Body of pancreas (tissue), 4 donors: ENCODE measurements around the gene FARS2. TPM values are rescaled to one million over a fixed set of nuclear protein-coding genes. Genes with fewer than 3 reads are reported as not detected.

Experiments used
- ATAC-seq: fragments of 150-250 bp; one replicate; pipeline ENCODE4 v1.9.1; 2016
- DNase-seq, 4 donors: peaks; one replicate each; pipeline ENCODE4 v3.0.0-alpha.2; 2019
- H3K27ac ChIP-seq, 4 donors: fragments of 200-600 bp; sonication (generic); 1 replicate in 3 of 4; 2 replicates in 1 of 4; pipeline versions ENCODE4 v1.5.1 to v1.6.1; 2016 to 2019; ENCODE audit warnings: mild to moderate bottlenecking in 1 of 4, mixed read lengths in 1 of 4, moderate library complexity in 1 of 4
- H3K27me3 ChIP-seq, 2 donors: fragments of 200-600 bp; sonication (generic); one replicate each; pipeline ENCODE4 v1.6.0; 2016; ENCODE audit warnings: mild to moderate bottlenecking in 1 of 2
- H3K36me3 ChIP-seq, 2 donors: fragments of 200-600 bp; sonication (generic); replicated peaks in 1 of 2; 2 replicates each; pipeline ENCODE4 v1.5.1; 2016; ENCODE audit warnings: low read depth in 2 of 2; ENCODE audit not compliant: insufficient read depth in 1 of 2
- H3K4me1 ChIP-seq: fragments of 200-600 bp; sonication (generic); one replicate; pipeline ENCODE4 v1.6.0; 2016
- H3K4me3 ChIP-seq, 2 donors: fragments of 200-600 bp; sonication (generic); 1 replicate in 1 of 2; 2 replicates in 1 of 2; pipeline ENCODE4 v1.5.1; 2016 to 2019
- H3K9me3 ChIP-seq, 3 donors: fragments of 200-600 bp; sonication (generic); 1 replicate in 2 of 3; 2 replicates in 1 of 3; pipeline ENCODE4 v1.5.1; 2016
- POLR2A ChIP-seq, 3 donors: fragments of 450-650 bp; IDR thresholded peaks; one replicate each; pipeline ENCODE4 v1.6.1; 2016; ENCODE audit warnings: antibody characterized with exemption in 3 of 3, mild to moderate bottlenecking in 2 of 3
- WGBS, 2 donors: methylation state at CpG; one replicate each; pipeline ENCODE4 v1.1.5; 2017; 5-methylcytosine and 5-hydroxymethylcytosine counted together
- intact Hi-C: fragments of 100-400 bp; cut with DNase I; formaldehyde crosslinking; loops from one replicate; pipeline ENCODE4 v1.15.1; 2023
- total RNA-seq, 2 donors: library from RNA; depleted of rRNA; stranded (reverse); fragments of >200 nt; gene quantifications; one replicate each; pipeline ENCODE4 v1.1.0, GENCODE V29; 2016
- TF ChIP-seq, protein P1 (sequence below), 7 experiments: fragments of 450-650 bp in 4 of 7; fragments of 200-600 bp in 3 of 7; sonication (generic) in 3 of 7; IDR thresholded peaks; one replicate each; pipeline ENCODE4 v1.5.1; 2016 to 2019; ENCODE audit warnings: antibody characterized with exemption in 7 of 7

Gene FARS2
- total RNA-seq, 2 donors from 2014 or later: 6.5 to 9.6 TPM

DNA sequence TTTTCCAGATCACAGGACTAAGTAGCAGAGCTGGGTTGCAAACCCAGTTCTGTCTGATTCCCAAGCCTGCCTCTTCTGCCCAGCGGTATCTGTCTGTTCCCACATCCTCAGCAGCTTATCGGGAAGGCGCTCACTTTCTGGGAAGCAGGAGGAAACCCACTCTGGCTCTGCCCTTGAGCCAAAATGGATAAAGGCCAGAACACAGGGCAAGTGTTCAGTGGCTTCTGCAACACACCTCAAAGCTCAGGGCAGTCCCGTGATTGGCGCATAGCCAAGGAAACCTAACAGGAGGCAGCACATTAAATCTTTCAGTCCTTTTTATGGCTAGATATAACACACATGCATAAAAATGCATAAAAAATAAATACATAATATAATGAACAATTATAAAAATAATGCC lies 483.2 kb downstream of the FARS2 start:
- WGBS, 2 donors: 83 to 88% methylated on average over 5 of the region's 5 CpGs
- intact Hi-C loops: no loop called here
- no peaks in the 10 kb centered on the region for H3K27me3 ChIP-seq
- no peaks in the 10 kb centered on the region for H3K9me3 ChIP-seq
- no peak for ATAC-seq
- no peak overlapping the region for H3K27ac ChIP-seq
- H3K36me3 ChIP-seq: no peaks in the 10 kb centered on the region
- H3K4me1 ChIP-seq: no peaks in the 10 kb centered on the region
- TF ChIP-seq POLR2A (IDR thresholded peaks at IDR 0.05): no peak
- TF ChIP-seq, protein P1, sequence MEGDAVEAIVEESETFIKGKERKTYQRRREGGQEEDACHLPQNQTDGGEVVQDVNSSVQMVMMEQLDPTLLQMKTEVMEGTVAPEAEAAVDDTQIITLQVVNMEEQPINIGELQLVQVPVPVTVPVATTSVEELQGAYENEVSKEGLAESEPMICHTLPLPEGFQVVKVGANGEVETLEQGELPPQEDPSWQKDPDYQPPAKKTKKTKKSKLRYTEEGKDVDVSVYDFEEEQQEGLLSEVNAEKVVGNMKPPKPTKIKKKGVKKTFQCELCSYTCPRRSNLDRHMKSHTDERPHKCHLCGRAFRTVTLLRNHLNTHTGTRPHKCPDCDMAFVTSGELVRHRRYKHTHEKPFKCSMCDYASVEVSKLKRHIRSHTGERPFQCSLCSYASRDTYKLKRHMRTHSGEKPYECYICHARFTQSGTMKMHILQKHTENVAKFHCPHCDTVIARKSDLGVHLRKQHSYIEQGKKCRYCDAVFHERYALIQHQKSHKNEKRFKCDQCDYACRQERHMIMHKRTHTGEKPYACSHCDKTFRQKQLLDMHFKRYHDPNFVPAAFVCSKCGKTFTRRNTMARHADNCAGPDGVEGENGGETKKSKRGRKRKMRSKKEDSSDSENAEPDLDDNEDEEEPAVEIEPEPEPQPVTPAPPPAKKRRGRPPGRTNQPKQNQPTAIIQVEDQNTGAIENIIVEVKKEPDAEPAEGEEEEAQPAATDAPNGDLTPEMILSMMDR (IDR thresholded peaks at IDR 0.05): no peak
- DNase-seq: no peak
- no peak overlapping the region for H3K4me3 ChIP-seq

- Histone ChIP-seq H3K27me3 (no peaks in the 10 kb centered on the region), H3K9me3 (no peaks in the 10 kb centered on the region), H3K27ac (no peak overlapping the region), H3K4me1 (no peaks in the 10 kb centered on the region), H3K4me3 (no peak overlapping the region), H3K36me3 (no peaks in the 10 kb centered on the region)
- TF ChIP-seq, protein P1 (IDR thresholded peaks at IDR 0.05): no peak
- TF ChIP-seq POLR2A (IDR thresholded peaks at IDR 0.05): no peak
- 94% methylated on average over 2 of the region's 2 CpGs for WGBS, 2 donors
- DNase-seq (no peak), ATAC-seq (no peak)
- intact Hi-C loops: no loop called here
These were observed 483.8 kb downstream of the FARS2 start for GRCh38 chr6:5745081-5745480.

- H3K27me3 ChIP-seq: no peaks in the 10 kb centered on the region
- no peak overlapping the region for H3K27ac ChIP-seq
- no peaks in the 10 kb centered on the region for H3K4me1 ChIP-seq
- DNase-seq (no peak), ATAC-seq (no peak)
- H3K4me3 ChIP-seq: no peak overlapping the region
- no peaks in the 10 kb centered on the region for H3K9me3 ChIP-seq
- TF ChIP-seq, protein P1 (IDR thresholded peaks at IDR 0.05): no peak
- TF ChIP-seq POLR2A (IDR thresholded peaks at IDR 0.05): no peak
- intact Hi-C loops: no loop called here
- no peaks in the 10 kb centered on the region for H3K36me3 ChIP-seq
- WGBS, 2 donors: 86 to 87% methylated on average over 12 of the region's 12 CpGs
These were observed 484.9 kb downstream of the FARS2 start for GRCh38 chr6:5746053-5746758.

GRCh38 chr6:5746759-5747130 lies 485.4 kb downstream of the FARS2 start:
- WGBS, 2 donors: 96% methylated on average over 3 of the region's 3 CpGs
- TF ChIP-seq, protein P1 (IDR thresholded peaks at IDR 0.05): no peak
- TF ChIP-seq POLR2A (IDR thresholded peaks at IDR 0.05): no peak
- H3K27me3 ChIP-seq: no peaks in the 10 kb centered on the region
- no peaks in the 10 kb centered on the region for H3K4me1 ChIP-seq
- H3K4me3 ChIP-seq: no peak overlapping the region
- no peaks in the 10 kb centered on the region for H3K36me3 ChIP-seq
- no peaks in the 10 kb centered on the region for H3K9me3 ChIP-seq
- ATAC-seq (no peak), DNase-seq (no peak)
- intact Hi-C loops: no loop called here
- H3K27ac ChIP-seq: no peak overlapping the region

DNA sequence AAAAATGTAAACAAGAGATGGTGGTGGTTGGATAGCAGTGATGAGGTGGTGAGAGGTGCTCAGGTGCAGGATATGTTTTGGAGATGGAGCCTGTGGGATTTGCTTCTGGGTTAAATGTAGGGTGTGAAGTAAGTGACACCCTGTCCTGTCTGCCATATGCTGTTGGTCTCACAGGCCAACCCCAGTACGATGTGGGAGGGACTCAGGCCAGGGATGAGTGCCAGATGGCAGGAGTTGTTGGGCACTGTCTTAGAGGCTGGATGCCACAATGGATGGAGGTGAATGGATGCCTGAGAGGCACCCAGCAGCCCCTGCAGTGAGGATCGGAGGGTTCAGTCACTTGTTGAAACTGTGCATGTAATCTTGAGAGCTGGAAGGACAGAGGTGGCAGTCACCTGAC lies 486.1 kb downstream of the FARS2 start:
- WGBS, 2 donors: 60 to 83% methylated on average over 2 of the region's 2 CpGs
- no peaks in the 10 kb centered on the region for H3K9me3 ChIP-seq
- no peak for DNase-seq
- ATAC-seq: no peak
- no peaks in the 10 kb centered on the region for H3K27me3 ChIP-seq
- no peaks in the 10 kb centered on the region for H3K4me1 ChIP-seq
- H3K4me3 ChIP-seq: no peak overlapping the region
- H3K27ac ChIP-seq: no peak overlapping the region
- intact Hi-C loops: no loop called here
- no peak for TF ChIP-seq POLR2A (IDR thresholded peaks at IDR 0.05)
- TF ChIP-seq, protein P1 (IDR thresholded peaks at IDR 0.05): no peak
- H3K36me3 ChIP-seq: no peaks in the 10 kb centered on the region
